Mesodermal cell (in vitro differentiated cells): ENCODE measurements around the gene CYB5D1.

Experiments used
- H3K27ac ChIP-seq: 2 replicates; pipeline ENCODE4 v1.7.0; 2013; ENCODE audit warnings: mild to moderate bottlenecking, low read depth, low read length, moderate library complexity; ENCODE audit not compliant: severe bottlenecking
- H3K36me3 ChIP-seq: 2 replicates; pipeline ENCODE4 v1.7.1; 2013; ENCODE audit warnings: mild to moderate bottlenecking, low read length, moderate library complexity; ENCODE audit not compliant: control insufficient read depth, insufficient read depth
- H3K4me1 ChIP-seq: one replicate; pipeline ENCODE4 v1.7.1; 2013; ENCODE audit warnings: mild to moderate bottlenecking, low read length; ENCODE audit not compliant: insufficient read depth, control insufficient read depth, poor library complexity, severe bottlenecking
- H3K4me3 ChIP-seq: 2 replicates; pipeline ENCODE4 v1.7.0; 2013; ENCODE audit warnings: low read length, control low read depth, mild to moderate bottlenecking; ENCODE audit not compliant: insufficient read depth, poor library complexity, severe bottlenecking; ENCODE audit errors: extremely low read depth
- H3K9me3 ChIP-seq: 2 replicates; pipeline ENCODE4 v1.7.1; 2013; ENCODE audit warnings: mild to moderate bottlenecking, low read length, moderate library complexity; ENCODE audit not compliant: control insufficient read depth
- WGBS, 2 experiments: methylation state at CpG; one replicate each; pipeline ENCODE4 v1.1.5; 2013; ENCODE audit warnings: missing lambda C conversion rate in 2 of 2; ENCODE audit not compliant: insufficient coverage in 2 of 2; 5-methylcytosine and 5-hydroxymethylcytosine counted together

The CYB5D1 gene

GRCh38 chr17:7840875-7841274 lies 16.9 kb upstream of the CYB5D1 start:
- peaks cover 30% of the 10 kb centered on the region for H3K4me1 ChIP-seq
- no peaks in the 10 kb centered on the region for H3K9me3 ChIP-seq
- peak overlapping the region; percentile 75 for H3K4me3 ChIP-seq
- H3K27ac ChIP-seq: peak overlapping the region; percentile 98
- peaks cover 23% of the 10 kb centered on the region for H3K36me3 ChIP-seq
- whole genome bisulfite sequencing, 2 experiments: 60% methylated on average over 1 of the region's 1 CpG; no CpG with 5 or more reads in 1 of the 2 experiments

- WGBS, 2 experiments: 4 to 6% methylated on average over 17 to 26 of the region's 34 CpGs
- peak overlapping the region; percentile 75 for H3K4me3 ChIP-seq
- H3K27ac ChIP-seq: peak overlapping the region; percentile 98
- peaks cover 30% of the 10 kb centered on the region for H3K4me1 ChIP-seq
- peaks cover 29% of the 10 kb centered on the region for H3K36me3 ChIP-seq
- H3K9me3 ChIP-seq: no peaks in the 10 kb centered on the region
These were observed 16.3 kb upstream of the CYB5D1 start for GRCh38 chr17:7841396-7841914.

- Histone ChIP-seq H3K9me3 (no peaks in the 10 kb centered on the region), H3K36me3 (peaks cover 34% of the 10 kb centered on the region), H3K4me3 (peak overlapping the region; percentile 75), H3K27ac (peak overlapping the region; percentile 98), H3K4me1 (peaks cover 30% of the 10 kb centered on the region)
- WGBS, 2 experiments: 0 to 1% methylated on average over 22 to 24 of the region's 46 CpGs
These were observed 15.9 kb upstream of the CYB5D1 start for GRCh38 chr17:7841915-7842379.

- peaks cover 27% of the 10 kb centered on the region for H3K4me1 ChIP-seq
- H3K9me3 ChIP-seq: no peaks in the 10 kb centered on the region
- H3K27ac ChIP-seq: peak overlapping the region; percentile 98
- peaks cover 40% of the 10 kb centered on the region for H3K36me3 ChIP-seq
- WGBS, 2 experiments: 0 to 1% methylated on average over 17 to 28 of the region's 47 CpGs
- H3K4me3 ChIP-seq: peak overlapping the region; percentile 75
These were observed 15.2 kb upstream of the CYB5D1 start for GRCh38 chr17:7842380-7843256.

- WGBS, 2 experiments: 0% methylated on average over 14 to 17 of the region's 17 CpGs
- peak overlapping the region; percentile 75 for H3K4me3 ChIP-seq
- peaks cover 46% of the 10 kb centered on the region for H3K36me3 ChIP-seq
- no peaks in the 10 kb centered on the region for H3K9me3 ChIP-seq
- H3K27ac ChIP-seq: peak overlapping the region; percentile 98
- peaks cover 24% of the 10 kb centered on the region for H3K4me1 ChIP-seq
These were observed 14.6 kb upstream of the CYB5D1 start for GRCh38 chr17:7843257-7843535.

GRCh38 chr17:7843536-7844291 lies 14.1 kb upstream of the CYB5D1 start:
- 0 to 1% methylated on average over 25 to 46 of the region's 61 CpGs for WGBS, 2 experiments
- Histone ChIP-seq H3K4me3 (peak overlapping the region; percentile 75), H3K36me3 (peaks cover 49% of the 10 kb centered on the region), H3K9me3 (no peaks in the 10 kb centered on the region), H3K4me1 (peaks cover 21% of the 10 kb centered on the region), H3K27ac (peak overlapping the region; percentile 98)

- H3K4me3 ChIP-seq: peak overlapping the region; percentile 75
- WGBS, 2 experiments: 0 to 1% methylated on average over 45 to 66 of the region's 71 CpGs
- no peaks in the 10 kb centered on the region for H3K9me3 ChIP-seq
- peaks cover 14% of the 10 kb centered on the region for H3K4me1 ChIP-seq
- H3K27ac ChIP-seq: peak overlapping the region; percentile 98
- H3K36me3 ChIP-seq: peaks cover 58% of the 10 kb centered on the region
These were observed 13.3 kb upstream of the CYB5D1 start for GRCh38 chr17:7844292-7845154.

- Histone ChIP-seq H3K36me3 (peaks cover 58% of the 10 kb centered on the region), H3K4me3 (no peak overlapping the region)
- 88 to 95% methylated on average over 13 to 14 of the region's 15 CpGs for WGBS, 2 experiments
These were observed 12.3 kb upstream of the CYB5D1 start for GRCh38 chr17:7845359-7846062.

GRCh38 chr17:7846063-7846735 lies 11.6 kb upstream of the CYB5D1 start:
- Histone ChIP-seq H3K9me3 (no peaks in the 10 kb centered on the region), H3K27ac (no peak overlapping the region), H3K36me3 (peaks cover 63% of the 10 kb centered on the region), H3K4me1 (peaks cover under 1% of the 10 kb centered on the region), H3K4me3 (no peak overlapping the region)
- 94 to 95% methylated on average over 12 to 16 of the region's 22 CpGs for WGBS, 2 experiments

More at GRCh38 chr17:7845359-7846062, 12.3 kb upstream of the CYB5D1 start:
- Histone ChIP-seq H3K4me1 (peaks cover 8% of the 10 kb centered on the region), H3K9me3 (no peaks in the 10 kb centered on the region), H3K27ac (no peak overlapping the region)
